WTC11 (cell line): ENCODE results near the gene SMIM12. TPM values are rescaled to one million over a fixed set of nuclear protein-coding genes. Genes with fewer than 3 reads are reported as not detected.

Experiments
- ATAC-seq: fragments of 200-7000 bp; cut with Tn5 transposase; 2 replicates; pipeline ENCODE4 v1.10.0; 2021; ENCODE audit warnings: mild to moderate bottlenecking, moderate library complexity
- CTCF ChIA-PET: fragments of 300-600 bp; sonication (Branson Sonifier 250); formaldehyde crosslinking; loops from one replicate; lab custom pipeline; 2021; ENCODE audit warnings: antibody characterized with exemption; lab: Charles Lee
- POLR2A ChIA-PET: fragments of 350-600 bp; sonication (Branson Sonifier 250); formaldehyde crosslinking; loops from one replicate; lab custom pipeline; 2021; ENCODE audit warnings: antibody characterized with exemption; lab: Charles Lee
- DNase-seq: peaks from one replicate; pipeline ENCODE4 v3.0.0; 2021; ENCODE audit warnings: low spot score
- H3K27ac Mint-ChIP-seq: 2 replicates; pipeline ENCODE4 v1.8.0; 2021; ENCODE audit warnings: mixed read lengths
- H3K27me3 Mint-ChIP-seq: 2 replicates; pipeline ENCODE4 v1.8.0; 2021; ENCODE audit warnings: low read depth, mild to moderate bottlenecking, moderate library complexity, mixed read lengths
- H3K36me3 Mint-ChIP-seq: 2 replicates; pipeline ENCODE4 v1.8.0; 2021; ENCODE audit warnings: mixed read lengths
- H3K4me1 Mint-ChIP-seq: 2 replicates; pipeline ENCODE4 v1.8.0; 2022; ENCODE audit warnings: mixed read lengths
- H3K4me3 Mint-ChIP-seq: 2 replicates; pipeline ENCODE4 v1.8.0; 2021; ENCODE audit warnings: mild to moderate bottlenecking, moderate library complexity, mixed read lengths
- H3K9me3 Mint-ChIP-seq: 2 replicates; pipeline ENCODE4 v1.8.0; 2021; ENCODE audit warnings: mixed read lengths
- CREM ChIP-seq: sonication (generic); formaldehyde crosslinking; IDR thresholded peaks from 2 replicates; pipeline ENCODE4 v1.8.1; 2022; ENCODE audit warnings: mild to moderate bottlenecking, missing genetic modification reagents, moderate library complexity
- FOXP1 ChIP-seq: sonication (generic); formaldehyde crosslinking; IDR thresholded peaks from 2 replicates; pipeline ENCODE4 v1.8.0; 2022; ENCODE audit warnings: missing genetic modification reagents, mild to moderate bottlenecking, moderate library complexity, borderline replicate concordance
- GTF2I ChIP-seq: fragments of 250-450 bp; sonication (Bioruptor Pico); conservative IDR thresholded peaks from 2 replicates; pipeline ENCODE4 v1.4.0; 2021; ENCODE audit warnings: mild to moderate bottlenecking
- NFE2L1 ChIP-seq: sonication (generic); formaldehyde crosslinking; IDR thresholded peaks from 2 replicates; pipeline ENCODE4 v1.8.1; 2023; ENCODE audit warnings: missing genetic modification reagents
- TEAD4 ChIP-seq: sonication (generic); formaldehyde crosslinking; IDR thresholded peaks from 2 replicates; pipeline ENCODE4 v1.8.0; 2022; ENCODE audit warnings: mild to moderate bottlenecking, missing genetic modification reagents
- TP53 ChIP-seq: sonication (generic); formaldehyde crosslinking; IDR thresholded peaks from 2 replicates; pipeline ENCODE4 v1.8.1; 2023; ENCODE audit warnings: mild to moderate bottlenecking, missing genetic modification reagents
- ZBTB21 ChIP-seq: sonication (generic); formaldehyde crosslinking; IDR thresholded peaks from 2 replicates; pipeline ENCODE4 v1.8.1; 2023; ENCODE audit warnings: mild to moderate bottlenecking, missing genetic modification reagents, borderline replicate concordance
- ZNF138 ChIP-seq: sonication (generic); formaldehyde crosslinking; conservative IDR thresholded peaks from 2 replicates; pipeline ENCODE4 v1.8.1; 2022; ENCODE audit warnings: mild to moderate bottlenecking, moderate library complexity, missing genetic modification reagents
- total RNA-seq: library from RNA; stranded (reverse); gene quantifications from 3 replicates; pipeline ENCODE4 v1.2.3, GENCODE V29; 2021
- TF ChIP-seq, protein P1 (sequence below): sonication (generic); formaldehyde crosslinking; IDR thresholded peaks from 2 replicates; pipeline ENCODE4 v1.8.0; 2022; ENCODE audit warnings: mild to moderate bottlenecking, missing genetic modification reagents
- TF ChIP-seq, protein P2 (sequence below): sonication (generic); formaldehyde crosslinking; IDR thresholded peaks from 2 replicates; pipeline ENCODE4 v1.8.1; 2022; ENCODE audit warnings: missing genetic modification reagents, borderline replicate concordance
- TF ChIP-seq, protein P3 (sequence below): sonication (generic); formaldehyde crosslinking; IDR thresholded peaks from 2 replicates; pipeline ENCODE4 v1.8.1; 2023; ENCODE audit warnings: mild to moderate bottlenecking, moderate library complexity, missing genetic modification reagents
- TF ChIP-seq, protein P4 (sequence below): sonication (generic); formaldehyde crosslinking; IDR thresholded peaks from 2 replicates; pipeline ENCODE4 v1.8.1; 2023; ENCODE audit warnings: mild to moderate bottlenecking, missing genetic modification reagents
- TF ChIP-seq, protein P5 (sequence below): sonication (generic); formaldehyde crosslinking; IDR thresholded peaks from 2 replicates; pipeline ENCODE4 v1.8.0; 2022; ENCODE audit warnings: mild to moderate bottlenecking, missing genetic modification reagents
- TF ChIP-seq, protein P6 (sequence below): fragments of 250-450 bp; sonication (Bioruptor Pico); IDR thresholded peaks from 2 replicates; pipeline ENCODE4 v2.1.2; 2022; ENCODE audit warnings: mild to moderate bottlenecking, moderate library complexity

Gene SMIM12
- total RNA-seq, 1 experiment from 2014 or later, result 34.6 TPM

DNA sequence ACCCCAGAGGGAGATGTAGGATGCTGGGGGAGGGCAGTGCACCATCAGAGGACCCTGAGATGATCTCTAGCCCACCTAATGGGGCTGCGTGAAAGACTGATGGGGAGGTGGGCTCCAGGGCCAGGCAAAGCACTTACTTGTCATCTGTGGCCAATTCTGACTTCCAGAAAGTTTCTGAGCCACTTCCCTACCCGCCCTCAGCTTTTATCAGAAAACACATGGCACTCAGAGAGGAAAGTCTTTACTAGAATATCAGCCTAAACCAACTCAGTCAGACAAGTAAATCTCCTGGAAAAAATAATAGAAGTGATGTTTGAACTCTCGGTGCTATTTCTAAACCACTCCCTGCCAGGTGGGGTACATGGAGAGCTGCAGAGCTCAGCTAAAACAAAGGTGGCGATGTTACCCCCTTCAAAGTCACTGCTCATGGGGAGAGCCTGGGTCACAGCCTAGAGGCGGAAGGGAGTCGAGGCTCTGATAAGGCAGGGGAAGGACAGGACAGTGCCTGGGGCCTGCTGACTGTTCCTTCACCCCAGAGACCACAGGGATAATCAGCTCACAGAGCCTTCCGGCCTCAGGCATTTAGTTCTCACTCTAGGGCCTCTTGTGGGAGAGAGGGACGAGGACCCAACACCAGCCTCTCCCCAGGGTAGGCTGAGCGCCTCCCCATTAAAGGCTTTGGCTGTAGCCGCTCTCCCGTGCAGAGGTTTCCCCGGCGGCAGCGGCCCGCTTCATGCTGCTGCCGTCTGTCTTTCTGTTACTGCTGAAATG, 14.2 kb downstream of the SMIM12 start:
- ChIA-PET CTCF (interaction anchor here (0.8 to 3.9 kb wide), 5 partner anchors 7 to 63 kb away, joined by 3 to 45 read pairs (median 11); partner anchors contain the start of gene SMIM12), POLR2A (no interaction called here)
- TF ChIP-seq, protein P1, sequence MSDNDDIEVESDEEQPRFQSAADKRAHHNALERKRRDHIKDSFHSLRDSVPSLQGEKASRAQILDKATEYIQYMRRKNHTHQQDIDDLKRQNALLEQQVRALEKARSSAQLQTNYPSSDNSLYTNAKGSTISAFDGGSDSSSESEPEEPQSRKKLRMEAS (CRISPR knock-in tag), result no peak
- TF ChIP-seq, protein P2, sequence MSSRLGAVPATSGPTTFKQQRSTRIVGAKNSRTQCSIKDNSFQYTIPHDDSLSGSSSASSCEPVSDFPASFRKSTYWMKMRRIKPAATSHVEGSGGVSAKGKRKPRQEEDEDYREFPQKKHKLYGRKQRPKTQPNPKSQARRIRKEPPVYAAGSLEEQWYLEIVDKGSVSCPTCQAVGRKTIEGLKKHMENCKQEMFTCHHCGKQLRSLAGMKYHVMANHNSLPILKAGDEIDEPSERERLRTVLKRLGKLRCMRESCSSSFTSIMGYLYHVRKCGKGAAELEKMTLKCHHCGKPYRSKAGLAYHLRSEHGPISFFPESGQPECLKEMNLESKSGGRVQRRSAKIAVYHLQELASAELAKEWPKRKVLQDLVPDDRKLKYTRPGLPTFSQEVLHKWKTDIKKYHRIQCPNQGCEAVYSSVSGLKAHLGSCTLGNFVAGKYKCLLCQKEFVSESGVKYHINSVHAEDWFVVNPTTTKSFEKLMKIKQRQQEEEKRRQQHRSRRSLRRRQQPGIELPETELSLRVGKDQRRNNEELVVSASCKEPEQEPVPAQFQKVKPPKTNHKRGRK, result no peak
- TF ChIP-seq ZNF138 (CRISPR knock-in tag), result no peak
- no peak for TF ChIP-seq TP53 (CRISPR knock-in tag)
- TF ChIP-seq GTF2I (CRISPR knock-in tag), result no peak
- TF ChIP-seq FOXP1, result no peak
- TF ChIP-seq, protein P3, sequence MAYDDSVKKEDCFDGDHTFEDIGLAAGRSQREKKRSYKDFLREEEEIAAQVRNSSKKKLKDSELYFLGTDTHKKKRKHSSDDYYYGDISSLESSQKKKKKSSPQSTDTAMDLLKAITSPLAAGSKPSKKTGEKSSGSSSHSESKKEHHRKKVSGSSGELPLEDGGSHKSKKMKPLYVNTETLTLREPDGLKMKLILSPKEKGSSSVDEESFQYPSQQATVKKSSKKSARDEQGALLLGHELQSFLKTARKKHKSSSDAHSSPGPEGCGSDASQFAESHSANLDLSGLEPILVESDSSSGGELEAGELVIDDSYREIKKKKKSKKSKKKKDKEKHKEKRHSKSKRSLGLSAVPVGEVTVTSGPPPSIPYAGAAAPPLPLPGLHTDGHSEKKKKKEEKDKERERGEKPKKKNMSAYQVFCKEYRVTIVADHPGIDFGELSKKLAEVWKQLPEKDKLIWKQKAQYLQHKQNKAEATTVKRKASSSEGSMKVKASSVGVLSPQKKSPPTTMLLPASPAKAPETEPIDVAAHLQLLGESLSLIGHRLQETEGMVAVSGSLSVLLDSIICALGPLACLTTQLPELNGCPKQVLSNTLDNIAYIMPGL (CRISPR knock-in tag), result no peak
- TF ChIP-seq, protein P4, sequence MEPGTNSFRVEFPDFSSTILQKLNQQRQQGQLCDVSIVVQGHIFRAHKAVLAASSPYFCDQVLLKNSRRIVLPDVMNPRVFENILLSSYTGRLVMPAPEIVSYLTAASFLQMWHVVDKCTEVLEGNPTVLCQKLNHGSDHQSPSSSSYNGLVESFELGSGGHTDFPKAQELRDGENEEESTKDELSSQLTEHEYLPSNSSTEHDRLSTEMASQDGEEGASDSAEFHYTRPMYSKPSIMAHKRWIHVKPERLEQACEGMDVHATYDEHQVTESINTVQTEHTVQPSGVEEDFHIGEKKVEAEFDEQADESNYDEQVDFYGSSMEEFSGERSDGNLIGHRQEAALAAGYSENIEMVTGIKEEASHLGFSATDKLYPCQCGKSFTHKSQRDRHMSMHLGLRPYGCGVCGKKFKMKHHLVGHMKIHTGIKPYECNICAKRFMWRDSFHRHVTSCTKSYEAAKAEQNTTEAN (CRISPR knock-in tag), result no peak
- no peak overlapping the region for H3K4me3 Mint-ChIP-seq
- H3K27ac Mint-ChIP-seq, result no peak overlapping the region
- H3K4me1 Mint-ChIP-seq, result peaks cover 45% of the 10 kb centered on the region
- ATAC-seq (peak; percentile 62), DNase-seq (no peak)
- H3K27me3 Mint-ChIP-seq, result no peaks in the 10 kb centered on the region
- no peaks in the 10 kb centered on the region for H3K9me3 Mint-ChIP-seq
- peaks cover 10% of the 10 kb centered on the region for H3K36me3 Mint-ChIP-seq

DNA sequence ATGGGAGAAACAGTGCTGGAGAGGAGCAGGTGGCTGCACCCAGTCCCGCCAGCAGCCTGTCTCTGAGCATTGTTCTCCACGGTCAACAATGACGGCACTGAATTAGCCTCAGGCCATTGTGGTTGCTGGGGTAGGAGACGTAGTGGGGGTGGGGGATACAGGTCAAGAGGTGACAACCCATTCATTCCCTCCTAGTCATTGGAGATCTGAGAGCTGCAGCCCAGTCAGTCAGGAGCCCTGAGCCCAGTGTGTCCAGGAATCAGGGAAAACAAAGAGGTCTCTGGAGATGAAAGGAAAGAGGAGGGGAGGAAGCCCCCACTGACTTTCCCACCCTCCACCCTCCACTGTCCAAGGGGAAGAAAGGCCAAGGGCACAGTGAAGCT, 15.3 kb downstream of the SMIM12 start:
- no peak overlapping the region for H3K4me3 Mint-ChIP-seq
- ChIA-PET POLR2A (no interaction called here), CTCF (interaction anchor here (0.8 to 3.9 kb wide), 7 partner anchors 8 to 62 kb away, joined by 3 to 45 read pairs (median 7); partner anchors contain the start of gene SMIM12)
- ATAC-seq (peak; percentile 50), DNase-seq (peak; percentile 28)
- peaks cover 6% of the 10 kb centered on the region for H3K36me3 Mint-ChIP-seq
- no peak overlapping the region; the same call in 1 of the 2 replicates for H3K27ac Mint-ChIP-seq
- peaks cover 38% of the 10 kb centered on the region for H3K4me1 Mint-ChIP-seq
- TF ChIP-seq, protein P5, sequence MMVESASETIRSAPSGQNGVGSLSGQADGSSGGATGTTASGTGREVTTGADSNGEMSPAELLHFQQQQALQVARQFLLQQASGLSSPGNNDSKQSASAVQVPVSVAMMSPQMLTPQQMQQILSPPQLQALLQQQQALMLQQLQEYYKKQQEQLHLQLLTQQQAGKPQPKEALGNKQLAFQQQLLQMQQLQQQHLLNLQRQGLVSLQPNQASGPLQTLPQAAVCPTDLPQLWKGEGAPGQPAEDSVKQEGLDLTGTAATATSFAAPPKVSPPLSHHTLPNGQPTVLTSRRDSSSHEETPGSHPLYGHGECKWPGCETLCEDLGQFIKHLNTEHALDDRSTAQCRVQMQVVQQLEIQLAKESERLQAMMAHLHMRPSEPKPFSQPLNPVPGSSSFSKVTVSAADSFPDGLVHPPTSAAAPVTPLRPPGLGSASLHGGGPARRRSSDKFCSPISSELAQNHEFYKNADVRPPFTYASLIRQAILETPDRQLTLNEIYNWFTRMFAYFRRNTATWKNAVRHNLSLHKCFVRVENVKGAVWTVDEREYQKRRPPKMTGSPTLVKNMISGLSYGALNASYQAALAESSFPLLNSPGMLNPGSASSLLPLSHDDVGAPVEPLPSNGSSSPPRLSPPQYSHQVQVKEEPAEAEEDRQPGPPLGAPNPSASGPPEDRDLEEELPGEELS, result no peak
- TF ChIP-seq, protein P6, sequence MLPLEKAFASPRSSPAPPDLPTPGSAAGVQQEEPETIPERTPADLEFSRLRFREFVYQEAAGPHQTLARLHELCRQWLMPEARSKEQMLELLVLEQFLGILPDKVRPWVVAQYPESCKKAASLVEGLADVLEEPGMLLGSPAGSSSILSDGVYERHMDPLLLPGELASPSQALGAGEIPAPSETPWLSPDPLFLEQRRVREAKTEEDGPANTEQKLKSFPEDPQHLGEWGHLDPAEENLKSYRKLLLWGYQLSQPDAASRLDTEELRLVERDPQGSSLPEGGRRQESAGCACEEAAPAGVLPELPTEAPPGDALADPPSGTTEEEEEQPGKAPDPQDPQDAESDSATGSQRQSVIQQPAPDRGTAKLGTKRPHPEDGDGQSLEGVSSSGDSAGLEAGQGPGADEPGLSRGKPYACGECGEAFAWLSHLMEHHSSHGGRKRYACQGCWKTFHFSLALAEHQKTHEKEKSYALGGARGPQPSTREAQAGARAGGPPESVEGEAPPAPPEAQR (CRISPR knock-in tag), result no peak
- TF ChIP-seq ZBTB21 (no peak), TEAD4 (CRISPR knock-in tag) (no peak), CREM (CRISPR knock-in tag) (no peak), FOXP1 (no peak), NFE2L1 (CRISPR knock-in tag) (no peak)
- H3K27me3 Mint-ChIP-seq, result no peaks in the 10 kb centered on the region
- no peaks in the 10 kb centered on the region for H3K9me3 Mint-ChIP-seq
